ENCODE measurements around the gene HIGD1C. TPM values are rescaled to one million over a fixed set of nuclear protein-coding genes. Genes with fewer than 3 reads are reported as not detected.
"Not testable (repeated sequence)": the region's sequence is repeated elsewhere in the genome, so short reads cannot be mapped to it uniquely, and the experiment has no call there.

HIGD1C gene
- total RNA-seq, result not detected
- not detected for polyA plus RNA-seq
- long read RNA-seq, donor 1, result 0 reads
- long read RNA-seq, donor 2, result 0 reads
- long read RNA-seq, donor 3, result 0 reads
- long read RNA-seq, donor 4, result 0 reads
- long read RNA-seq, donor 5, result 0 reads
- long read RNA-seq, donor 6, partial matches to known transcripts, result 0 of 1 reads
- long read RNA-seq, donor 6, other reads (novel, unspliced or antisense), result 1 of 1 reads
- long read RNA-seq, donor 7, result 0 reads
- long read RNA-seq, donor 8, result 0 reads
- long read RNA-seq, donor 9, result 0 reads
- long read RNA-seq, donor 10, result 0 reads

DNA sequence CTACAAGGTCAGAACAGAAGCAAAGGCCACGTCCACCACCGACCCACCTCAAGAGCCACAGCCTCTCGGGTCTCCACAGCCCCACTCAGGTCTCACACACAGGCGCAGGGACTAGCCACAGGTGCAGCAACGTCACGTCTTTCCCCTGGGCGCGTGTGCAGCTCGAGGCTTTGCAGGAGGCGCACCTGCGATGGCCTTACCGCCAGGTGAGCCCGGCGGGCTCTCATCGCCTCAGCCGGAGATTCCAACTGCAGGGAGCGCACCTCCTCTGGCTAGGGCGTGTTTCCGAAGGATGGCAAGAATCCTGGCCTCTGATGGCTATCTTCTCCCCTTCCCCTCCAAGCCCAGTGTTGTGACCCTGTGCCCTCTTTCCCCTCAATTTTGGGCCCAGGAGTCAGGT is at the start of gene HIGD1C:
Gene HIGD1C, plus strand, starts transcription at position 35 of the 400 bp plus-strand sequence. CDS start 1,455 bp downstream, outside the sequence.
- no peak for DNase-seq
- intact Hi-C loops (cut with DNase I), result no loop called here
- Histone ChIP-seq H3K9me3 (replicated peaks in 1 of 3) (no peaks in the 10 kb centered on the region), H3K27me3 (no peaks in the 10 kb centered on the region), H3K36me3 (replicated peaks in 1 of 2) (no peaks in the 10 kb centered on the region), H3K4me3 (no peak within 1 kb of the TSS), H3K27ac (no peak within 1 kb of the TSS), H3K4me1 (replicated peaks in 1 of 2) (no peaks in the 10 kb centered on the region)
- WGBS, 4 donors, result 89 to 93% (median 92%) methylated on average over 3 to 19 of the region's 19 CpGs
- TF ChIP-seq, protein P1, sequence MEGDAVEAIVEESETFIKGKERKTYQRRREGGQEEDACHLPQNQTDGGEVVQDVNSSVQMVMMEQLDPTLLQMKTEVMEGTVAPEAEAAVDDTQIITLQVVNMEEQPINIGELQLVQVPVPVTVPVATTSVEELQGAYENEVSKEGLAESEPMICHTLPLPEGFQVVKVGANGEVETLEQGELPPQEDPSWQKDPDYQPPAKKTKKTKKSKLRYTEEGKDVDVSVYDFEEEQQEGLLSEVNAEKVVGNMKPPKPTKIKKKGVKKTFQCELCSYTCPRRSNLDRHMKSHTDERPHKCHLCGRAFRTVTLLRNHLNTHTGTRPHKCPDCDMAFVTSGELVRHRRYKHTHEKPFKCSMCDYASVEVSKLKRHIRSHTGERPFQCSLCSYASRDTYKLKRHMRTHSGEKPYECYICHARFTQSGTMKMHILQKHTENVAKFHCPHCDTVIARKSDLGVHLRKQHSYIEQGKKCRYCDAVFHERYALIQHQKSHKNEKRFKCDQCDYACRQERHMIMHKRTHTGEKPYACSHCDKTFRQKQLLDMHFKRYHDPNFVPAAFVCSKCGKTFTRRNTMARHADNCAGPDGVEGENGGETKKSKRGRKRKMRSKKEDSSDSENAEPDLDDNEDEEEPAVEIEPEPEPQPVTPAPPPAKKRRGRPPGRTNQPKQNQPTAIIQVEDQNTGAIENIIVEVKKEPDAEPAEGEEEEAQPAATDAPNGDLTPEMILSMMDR (IDR thresholded peaks at IDR 0.05), result no peak
- no peak for TF ChIP-seq POLR2A (IDR thresholded peaks at IDR 0.05)

DNA sequence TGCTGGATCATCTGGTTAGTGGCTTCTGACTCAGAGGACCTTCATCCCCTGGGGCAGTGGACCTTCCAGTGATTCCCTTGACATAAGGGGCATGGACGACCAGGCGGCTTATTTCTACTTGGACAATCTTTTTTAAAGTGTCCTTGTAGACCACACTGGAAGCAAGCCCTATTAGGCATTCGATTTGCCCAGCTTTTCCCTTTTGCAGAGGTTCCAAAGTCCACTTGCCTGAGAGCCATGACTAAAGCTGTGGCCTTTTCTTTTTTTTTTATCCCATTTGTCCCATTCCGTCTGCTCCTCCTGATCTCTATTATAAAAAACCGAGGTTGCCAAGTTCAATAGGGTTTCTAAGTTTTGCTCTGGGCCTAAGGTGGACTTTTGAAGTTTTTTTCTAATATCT is 43.9 kb upstream of the HIGD1C start:
- H3K9me3 ChIP-seq (replicated peaks in 1 of 3); H3K4me3 ChIP-seq; H3K4me1 ChIP-seq (replicated peaks in 1 of 2); intact Hi-C loops (cut with DNase I); H3K36me3 ChIP-seq (replicated peaks in 1 of 2); DNase-seq; H3K27me3 ChIP-seq; H3K27ac ChIP-seq: not testable (repeated sequence)
- WGBS, 4 donors, result 76 to 86% (median 82%) methylated on average over 5 of the region's 5 CpGs

DNA sequence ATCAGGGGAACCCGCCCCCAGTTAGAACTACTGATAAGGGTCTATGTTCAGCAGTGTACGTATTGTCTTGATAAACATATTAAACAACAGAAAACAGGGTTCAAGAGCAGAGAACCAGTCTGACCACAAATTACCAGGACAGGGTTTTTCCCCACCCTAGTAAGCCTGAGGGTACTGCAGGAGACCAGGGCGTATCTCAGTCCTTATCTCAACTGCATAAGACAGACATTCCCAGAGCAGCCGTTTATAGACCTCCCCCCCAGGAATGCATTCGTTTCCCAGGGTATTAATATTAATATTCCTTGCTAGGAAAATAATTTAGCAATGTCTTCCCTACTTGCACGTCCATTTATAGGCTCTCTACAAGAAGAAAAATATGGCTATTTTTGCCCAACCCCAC is 40.0 kb upstream of the HIGD1C start:
- WGBS, 4 donors, result 77 to 87% (median 81%) methylated on average over 6 of the region's 6 CpGs
- intact Hi-C loops (cut with DNase I); DNase-seq; H3K4me1 ChIP-seq (replicated peaks in 1 of 2); H3K27me3 ChIP-seq; H3K9me3 ChIP-seq (replicated peaks in 1 of 3); H3K27ac ChIP-seq; H3K36me3 ChIP-seq (replicated peaks in 1 of 2); H3K4me3 ChIP-seq: not testable (repeated sequence)

DNA sequence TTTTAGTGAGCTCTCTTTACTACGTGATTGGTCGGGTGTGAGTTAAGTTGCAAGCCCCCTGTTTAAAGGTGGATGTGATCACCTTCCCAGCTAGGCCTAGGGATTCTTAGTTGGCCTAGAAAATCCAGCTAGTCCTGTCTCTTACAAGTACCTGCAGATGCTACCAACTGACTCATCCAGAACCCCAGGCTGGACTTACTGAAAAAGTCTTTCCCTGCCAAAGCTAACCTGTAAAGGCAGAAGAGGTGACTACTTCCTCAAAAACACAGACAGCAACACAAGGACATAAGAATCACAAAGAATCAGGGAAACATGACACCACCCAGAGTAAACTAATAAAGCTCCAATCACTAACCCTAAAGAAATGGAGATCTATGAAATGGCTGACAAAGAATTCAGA is 39.1 kb upstream of the HIGD1C start:
- no peaks in the 10 kb centered on the region for H3K4me1 ChIP-seq (replicated peaks in 1 of 2)
- H3K9me3 ChIP-seq (replicated peaks in 1 of 3), result peaks cover 0 to 10% (median 0%) of the 10 kb centered on the region in 3 donors
- H3K4me3 ChIP-seq, result no peak overlapping the region
- H3K27ac ChIP-seq, result no peak overlapping the region
- TF ChIP-seq POLR2A (IDR thresholded peaks at IDR 0.05), result no peak
- TF ChIP-seq, protein P1 (IDR thresholded peaks at IDR 0.05), result no peak
- 83 to 92% (median 90%) methylated on average over 2 of the region's 2 CpGs for WGBS, 4 donors
- intact Hi-C loops (cut with DNase I), result no loop called here
- H3K36me3 ChIP-seq (replicated peaks in 1 of 2), result no peaks in the 10 kb centered on the region
- DNase-seq, result no peak
- H3K27me3 ChIP-seq, result no peaks in the 10 kb centered on the region

DNA sequence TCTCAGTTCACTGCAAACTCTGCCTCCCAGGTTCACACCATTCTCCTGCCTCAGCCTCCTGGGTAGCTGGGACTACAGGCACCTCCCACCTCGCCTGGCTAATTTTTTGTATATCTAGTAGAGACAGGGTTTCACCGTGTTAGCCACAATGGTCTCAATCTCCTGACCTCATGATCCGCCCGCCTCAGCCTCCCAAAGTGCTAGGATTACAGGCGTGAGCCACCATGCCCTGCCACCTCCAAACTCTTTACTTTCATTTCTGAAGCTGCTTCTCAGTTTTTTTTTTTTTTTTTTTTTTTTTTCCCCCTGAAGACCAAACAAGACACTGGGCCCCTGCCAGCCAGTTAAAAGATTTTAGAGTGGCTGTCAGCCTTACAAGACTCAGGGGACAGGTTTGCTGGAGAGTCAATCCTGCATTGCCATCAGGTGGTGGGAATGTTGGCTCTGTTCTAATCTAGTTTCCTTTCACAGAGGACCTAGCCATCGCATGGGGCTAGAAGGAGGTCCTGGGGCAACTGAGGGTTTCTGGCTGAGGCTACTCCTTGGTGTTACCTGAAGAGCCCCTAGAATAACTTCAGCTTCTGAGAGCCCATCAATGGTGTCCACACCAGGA is 37.4 kb upstream of the HIGD1C start:
- H3K27me3 ChIP-seq, result no peaks in the 10 kb centered on the region
- no peak overlapping the region for H3K27ac ChIP-seq
- TF ChIP-seq, protein P1 (IDR thresholded peaks at IDR 0.05), result no peak
- intact Hi-C loops (cut with DNase I), result no loop called here
- DNase-seq, result no peak
- H3K9me3 ChIP-seq (replicated peaks in 1 of 3), result peaks cover 0 to 10% (median 0%) of the 10 kb centered on the region in 3 donors
- whole genome bisulfite sequencing, 4 donors, result 79 to 91% (median 85%) methylated on average over 6 of the region's 6 CpGs
- H3K36me3 ChIP-seq (replicated peaks in 1 of 2), result no peaks in the 10 kb centered on the region
- H3K4me1 ChIP-seq (replicated peaks in 1 of 2), result no peaks in the 10 kb centered on the region
- no peak overlapping the region for H3K4me3 ChIP-seq

Measured in adrenal gland (tissue), 19 donors.